Measurements from ENCODE around the gene MARK2.

The MARK2 gene

DNA sequence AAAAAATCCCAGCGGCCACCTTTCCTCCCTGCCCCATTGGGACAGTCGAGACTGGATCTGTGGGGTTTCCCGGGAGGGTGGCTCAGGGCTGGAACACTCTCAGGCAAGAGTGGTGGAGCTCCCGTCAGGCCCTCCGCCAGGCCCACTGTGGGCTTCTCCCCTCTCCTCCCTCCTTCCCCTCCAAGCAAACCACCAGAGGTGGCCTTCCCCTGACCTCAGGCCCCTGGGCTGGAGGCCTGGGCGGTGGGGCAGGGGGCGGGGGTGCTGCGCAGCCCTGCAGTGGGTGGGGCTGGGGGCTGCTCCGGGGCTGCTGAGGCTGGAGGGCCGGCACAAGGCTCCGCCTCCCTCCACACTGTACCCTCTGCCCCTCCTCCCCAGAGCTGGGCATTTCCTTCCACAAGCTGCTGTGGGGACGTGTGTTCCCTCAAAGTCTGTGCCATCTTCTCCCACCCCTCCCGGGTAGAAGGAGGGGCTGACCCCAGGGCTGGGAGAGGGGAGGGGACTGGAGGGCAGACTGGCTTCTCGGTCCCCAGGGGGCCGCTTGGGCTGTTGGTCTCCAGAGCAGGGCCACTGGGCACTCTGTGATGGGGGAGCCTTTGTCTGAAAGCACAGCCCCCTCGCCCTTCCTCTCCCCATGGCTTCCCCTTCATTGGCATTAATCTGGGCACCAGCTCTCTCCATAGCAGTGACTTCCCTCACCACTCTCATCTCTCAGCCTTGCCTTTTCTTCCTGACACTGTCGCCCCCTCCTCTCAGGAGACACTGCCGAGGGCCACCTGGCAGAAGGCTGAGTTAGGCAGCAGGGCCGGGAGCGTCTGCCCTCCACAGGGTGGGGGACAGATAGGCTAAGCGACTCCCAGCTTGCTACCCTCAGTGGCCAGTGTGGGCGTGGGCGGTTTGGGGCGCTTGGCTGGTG lies 70.9 kb downstream of the MARK2 start:
- no peak for DNase-seq

DNA sequence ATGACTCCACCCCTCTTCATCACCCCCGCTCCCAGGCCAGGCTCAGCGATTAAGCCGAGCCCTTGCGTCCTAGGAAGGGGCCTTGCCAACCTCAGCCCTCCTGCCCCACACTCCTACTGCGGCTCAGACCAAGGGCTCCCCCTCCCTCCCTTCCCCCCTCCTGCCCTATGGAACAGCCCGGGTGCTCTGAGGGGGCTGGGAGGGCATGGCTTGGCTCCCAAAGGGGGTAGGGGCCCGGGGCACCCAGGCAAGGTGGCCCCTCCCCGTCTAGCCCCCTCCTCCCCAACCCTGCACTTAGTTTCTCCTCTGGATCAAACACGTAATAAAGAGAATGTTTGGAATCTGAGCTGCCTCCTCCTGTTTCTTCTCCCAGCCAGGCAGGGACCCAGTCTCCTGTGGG lies 71.8 kb downstream of the MARK2 start:
- no peak for DNase-seq

GRCh38 chr11:63911440-63911839 lies 72.5 kb downstream of the MARK2 start:
- no peak for DNase-seq

- no peak for DNase-seq
These were observed 73.0 kb downstream of the MARK2 start for GRCh38 chr11:63911876-63912275.

- no peak for DNase-seq
These were observed 73.8 kb downstream of the MARK2 start for GRCh38 chr11:63912678-63913077.

GRCh38 chr11:63913866-63914830 lies 75.2 kb downstream of the MARK2 start:
- DNase-seq = no peak

DNA sequence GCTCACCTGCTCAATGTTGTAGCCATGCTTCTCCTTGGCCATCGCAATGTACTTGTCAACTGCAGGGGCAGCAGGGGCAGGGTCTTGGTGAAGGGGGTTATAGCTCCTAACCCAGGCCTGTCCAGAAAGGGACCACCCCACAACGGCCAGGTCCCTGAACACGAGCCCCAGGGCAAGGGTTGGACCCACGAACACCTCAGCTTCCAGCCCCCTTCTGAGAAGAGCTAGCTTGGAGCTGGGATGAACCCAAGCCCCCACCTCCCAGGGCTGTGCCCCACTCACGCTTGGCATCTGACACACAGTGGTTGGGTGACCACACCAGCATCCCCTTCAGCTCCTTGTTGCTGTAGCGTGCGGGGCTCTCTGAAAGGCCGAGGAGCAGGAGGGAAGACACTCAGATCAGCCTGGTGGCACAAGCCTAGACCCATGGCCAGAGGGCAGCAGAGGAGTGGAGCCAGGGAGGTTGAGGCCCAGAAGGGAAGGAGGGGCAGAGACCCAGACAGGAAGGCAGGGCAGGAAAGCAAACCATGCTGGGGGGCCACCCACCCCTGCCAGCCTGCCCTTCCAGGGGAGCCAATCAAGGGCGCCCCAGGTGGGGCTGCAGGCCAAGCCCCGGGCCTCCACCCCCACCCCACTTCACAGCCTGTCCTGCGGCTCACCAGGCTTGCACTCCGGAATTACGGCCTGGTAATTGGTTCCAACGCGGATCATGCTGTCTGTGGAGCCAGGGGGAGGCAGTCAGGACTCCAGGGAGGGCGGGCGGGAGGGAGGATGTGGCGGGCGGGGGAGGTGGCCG lies 76.2 kb downstream of the MARK2 start:
- DNase-seq = peak in 1 of 14 donors; percentile 41

DNA sequence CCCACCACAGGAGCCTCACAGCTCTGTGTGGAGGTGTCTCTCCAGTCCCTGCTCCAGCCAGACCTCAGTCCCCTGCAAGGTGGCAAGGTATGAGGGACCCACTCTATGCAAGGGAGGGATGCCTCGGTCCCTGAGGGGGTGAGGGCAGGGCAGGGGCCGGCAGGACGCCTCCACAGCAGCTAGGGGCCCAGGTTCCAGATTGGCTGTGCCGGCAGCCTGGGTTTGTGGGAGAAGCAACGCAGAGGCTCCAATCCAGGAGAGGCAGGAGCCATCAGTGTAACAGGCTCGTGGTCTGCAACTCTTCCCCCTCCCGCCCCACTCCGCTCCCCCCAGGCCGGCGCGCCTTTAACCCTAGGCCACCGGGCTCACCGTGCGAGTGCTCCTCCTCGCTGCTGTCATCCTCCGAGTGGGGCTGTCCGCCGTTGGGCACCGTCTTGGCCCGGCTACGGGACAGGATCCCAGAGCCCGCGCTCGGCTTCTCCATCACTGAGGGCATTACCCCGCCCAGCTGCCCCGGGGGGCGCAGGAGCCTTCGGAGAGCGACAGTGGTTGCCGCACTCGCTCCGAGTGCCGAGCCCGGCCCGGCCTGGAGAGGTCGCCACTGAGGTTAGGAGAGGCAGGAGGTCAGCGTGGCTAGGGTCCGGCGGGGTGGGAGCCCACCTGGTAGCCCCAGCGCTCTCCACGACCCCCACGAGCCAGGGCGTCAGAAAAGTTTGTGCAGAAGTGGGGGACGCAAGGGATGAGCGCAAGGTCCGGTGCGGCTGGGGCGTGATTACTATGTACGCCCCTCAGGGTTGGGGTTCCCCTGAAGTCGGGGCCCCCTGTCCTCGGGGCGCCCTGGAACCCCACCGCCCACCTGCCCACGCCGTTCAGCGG lies 77.3 kb downstream of the MARK2 start:
- DNase-seq = peak in 6 of 14 donors; percentile 20 to 56 (median 40)

- peak in 12 of 14 donors; percentile 49 to 86 (median 72) for DNase-seq
These were observed 78.2 kb downstream of the MARK2 start, which contains the start of gene RCOR2 for GRCh38 chr11:63916837-63917691. RCOR2 (minus strand) TSS chr11:63917164; CDS start chr11:63916456, 708 bp downstream.

GRCh38 chr11:63917692-63918506 lies 79.0 kb downstream of the MARK2 start:
- peak in 11 of 14 donors; percentile 54 to 85 (median 72) for DNase-seq

- DNase-seq = peak in 5 of 14 donors; percentile 47 to 63 (median 55)
These were observed 79.7 kb downstream of the MARK2 start for GRCh38 chr11:63918507-63919191.

DNA sequence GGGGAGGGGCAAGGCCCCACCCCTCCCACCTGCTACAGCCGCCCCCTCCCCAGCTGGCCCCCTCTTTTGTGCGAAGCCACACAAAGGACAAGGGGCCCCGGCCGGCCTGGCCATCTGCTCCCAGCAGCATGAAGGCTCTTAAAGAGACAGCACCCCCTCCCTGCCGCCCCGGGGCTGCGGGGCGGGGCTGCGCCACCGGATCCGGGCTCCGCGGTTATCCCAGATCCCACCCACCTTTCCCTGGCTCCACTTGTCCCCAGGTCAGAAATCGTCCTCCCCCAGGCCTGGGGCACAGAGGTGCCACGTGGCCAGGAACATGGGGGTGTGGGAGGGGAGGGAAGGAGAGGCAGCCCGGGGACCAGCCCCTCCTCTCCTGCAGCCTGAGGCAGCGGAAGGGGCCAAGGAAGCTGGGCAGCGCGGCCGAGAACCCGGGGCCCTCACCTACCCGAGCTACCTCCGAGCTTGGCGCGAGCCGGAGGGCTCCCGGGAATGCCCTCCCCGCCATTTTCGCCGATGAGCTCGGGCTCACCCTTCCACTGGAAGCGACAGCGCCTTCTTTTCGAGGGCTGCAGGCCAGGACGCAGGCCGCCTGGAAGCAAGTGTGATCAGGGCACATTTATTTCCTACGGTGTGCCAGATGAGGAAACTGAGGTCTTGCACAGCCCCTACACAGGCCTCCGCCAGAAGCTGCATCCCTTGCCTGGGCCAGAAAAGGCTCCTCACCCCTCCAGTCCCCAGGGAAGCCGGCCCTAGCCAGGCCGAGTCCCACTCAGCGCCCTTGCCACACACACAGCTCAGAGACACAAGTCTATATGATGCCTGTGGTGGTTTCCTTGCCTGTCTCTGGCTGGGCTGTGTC lies 80.6 kb downstream of the MARK2 start:
- peak in 11 of 14 donors; percentile 38 to 70 (median 60) for DNase-seq

DNA sequence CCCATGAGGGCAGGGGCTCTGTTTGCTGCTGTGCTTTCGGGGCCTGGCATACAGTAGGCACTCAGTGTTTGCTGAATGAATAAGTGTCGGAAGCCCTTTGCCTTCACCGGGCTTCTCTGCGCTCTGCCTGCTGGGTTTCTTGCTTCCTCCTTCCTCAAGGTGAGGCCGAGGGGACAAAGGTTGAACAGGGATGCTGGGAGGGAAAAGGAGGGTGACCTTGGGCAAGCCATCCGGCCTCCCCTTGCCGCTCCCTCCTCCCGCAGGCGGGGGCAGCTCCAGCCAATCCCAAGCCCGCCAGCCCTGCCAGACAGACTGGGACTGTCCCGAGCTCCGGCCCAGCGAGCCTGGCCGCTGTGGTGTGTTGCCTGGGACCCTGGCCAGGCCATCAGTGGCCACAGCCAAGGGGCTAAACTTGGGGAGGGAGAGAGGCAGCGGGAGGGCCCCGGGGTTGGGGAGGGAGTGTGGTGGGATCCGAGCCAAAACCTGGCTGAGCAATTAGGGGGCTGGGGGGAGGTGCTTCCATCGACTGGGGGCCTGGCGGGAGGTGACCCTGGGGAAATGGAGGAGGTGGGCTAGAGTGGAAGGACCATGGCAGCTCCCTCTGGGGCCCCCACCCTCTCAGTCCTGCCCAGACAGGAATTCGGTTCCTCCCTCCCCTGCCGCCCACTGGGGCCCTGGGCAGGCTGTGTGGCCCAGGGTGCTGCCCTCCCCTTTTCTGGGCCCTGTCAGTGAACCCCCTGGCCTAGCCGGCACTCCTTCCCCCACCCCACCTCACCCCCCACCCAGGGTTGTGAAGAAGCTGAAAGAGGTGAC lies 81.4 kb downstream of the MARK2 start:
- peak in 12 of 14 donors; percentile 36 to 81 (median 62) for DNase-seq

- DNase-seq = no peak
These were observed 82.1 kb downstream of the MARK2 start for GRCh38 chr11:63920939-63921417.

DNA sequence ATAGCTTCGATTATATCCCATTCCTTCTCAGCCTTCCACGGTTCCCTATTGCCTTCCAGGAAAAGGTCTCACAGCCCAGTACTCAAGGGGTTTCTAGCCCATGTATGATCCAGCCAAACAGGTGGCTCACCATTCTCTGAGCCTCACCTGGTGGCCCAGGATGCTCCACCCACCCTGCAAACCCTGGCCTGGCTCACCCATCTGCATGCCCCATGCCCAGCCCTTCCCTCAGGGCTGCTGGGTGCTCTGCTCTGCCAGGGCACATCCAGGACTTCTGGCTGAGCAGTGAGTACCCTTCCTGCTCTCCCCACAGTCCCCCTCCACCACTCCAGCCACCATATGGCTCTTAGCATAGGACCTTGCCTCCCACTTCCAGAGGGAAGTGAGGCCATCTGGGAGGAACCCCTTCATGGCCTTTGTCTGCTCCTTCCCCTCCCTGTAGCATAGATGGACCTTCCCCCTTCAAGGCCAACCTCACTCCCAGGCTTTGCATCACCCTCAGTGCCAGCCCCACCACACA lies 83.8 kb downstream of the MARK2 start:
- no peak for DNase-seq

- no peak for DNase-seq
These were observed 84.4 kb downstream of the MARK2 start for GRCh38 chr11:63923319-63923718.
